Natural killer cell (primary cell): Measurements from ENCODE around the gene FARP2. TPM values are rescaled to one million over a fixed set of nuclear protein-coding genes. Genes with fewer than 3 reads are reported as not detected.
"Not testable (repeated sequence)": the region's sequence is repeated elsewhere in the genome, so short reads cannot be mapped to it uniquely, and the experiment has no call there.

Experiments
- ATAC-seq, 3 donors: fragments of 150-1000 bp in 2 of 3; fragments of 200-7000 bp in 1 of 3; cut with Tn5 transposase; 1 replicate in 1 of 3; 2 replicates in 2 of 3; pipeline ENCODE4 v1.10.0; 2021; ENCODE audit warnings: mild to moderate bottlenecking in 2 of 3, moderate library complexity in 2 of 3
- DNase-seq, 2 donors: peaks; one replicate each; pipeline versions ENCODE4 v3.0.0 to v3.0.0-alpha.2; 2013 to 2021; ENCODE audit warnings: mixed read lengths in 1 of 2
- H3K27ac ChIP-seq: one replicate; pipeline ENCODE4 v1.5.1; 2013; ENCODE audit warnings: mild to moderate bottlenecking, low read length
- H3K27me3 ChIP-seq: one replicate; pipeline ENCODE4 v1.6.1; 2013; ENCODE audit warnings: low read length; ENCODE audit not compliant: control insufficient read depth, insufficient read depth
- H3K36me3 ChIP-seq: one replicate; pipeline ENCODE4 v1.6.1; 2013; ENCODE audit warnings: low read length; ENCODE audit not compliant: control insufficient read depth, insufficient read depth
- H3K4me1 ChIP-seq: one replicate; pipeline ENCODE4 v1.6.1; 2013; ENCODE audit warnings: low read length; ENCODE audit not compliant: control insufficient read depth, insufficient read depth
- H3K4me3 ChIP-seq: one replicate; pipeline ENCODE4 v1.5.1; 2013; ENCODE audit warnings: low read length
- H3K9me3 ChIP-seq: one replicate; pipeline ENCODE4 v1.6.1; 2013; ENCODE audit warnings: low read length; ENCODE audit not compliant: control insufficient read depth, insufficient read depth
- H3K27ac Mint-ChIP-seq, 2 donors: one replicate each; pipeline ENCODE4 v1.8.0; 2022; ENCODE audit warnings: mild to moderate bottlenecking in 2 of 2, mixed read lengths in 2 of 2, moderate library complexity in 1 of 2
- H3K27me3 Mint-ChIP-seq, 2 donors: one replicate each; pipeline ENCODE4 v1.8.0; 2022; ENCODE audit warnings: low read depth in 2 of 2, mixed read lengths in 2 of 2
- H3K36me3 Mint-ChIP-seq: one replicate; pipeline ENCODE4 v1.8.0; 2022; ENCODE audit warnings: mixed read lengths
- H3K4me1 Mint-ChIP-seq, 2 donors: one replicate each; pipeline ENCODE4 v1.8.0; 2022; ENCODE audit warnings: mixed read lengths in 2 of 2
- H3K4me3 Mint-ChIP-seq: one replicate; pipeline ENCODE4 v1.8.0; 2022; ENCODE audit warnings: mild to moderate bottlenecking, moderate library complexity, mixed read lengths
- H3K9me3 Mint-ChIP-seq, 2 donors: one replicate each; pipeline ENCODE4 v1.8.0; 2022; ENCODE audit warnings: mixed read lengths in 2 of 2
- WGBS: methylation state at CpG from one replicate; pipeline ENCODE4 v1.1.7; 2013; ENCODE audit warnings: missing lambda C conversion rate; ENCODE audit not compliant: insufficient coverage; 5-methylcytosine and 5-hydroxymethylcytosine counted together
- intact Hi-C: fragments of 100-400 bp; cut with micrococcal nuclease; formaldehyde crosslinking; loops from one replicate; pipeline ENCODE4 v1.14.2; 2022
- total RNA-seq, 4 donors: library from RNA; stranded (reverse); fragments of 120-200 nt in 1 of 4; gene quantifications; one replicate each; pipeline versions ENCODE4 v1.2.3 to v1.2.4, GENCODE V29; 2013 to 2022
- TF ChIP-seq, protein P1 (sequence below): fragments of 200-600 bp; IDR thresholded peaks from one replicate; pipeline ENCODE4 v1.8.0; 2022; ENCODE audit warnings: antibody characterized with exemption

The FARP2 gene
- total RNA-seq, 3 donors from 2014 or later (not counting 1 experiment from before 2014, with no cell fraction given) = 26.8 to 40.6 (median 31.6) TPM

DNA sequence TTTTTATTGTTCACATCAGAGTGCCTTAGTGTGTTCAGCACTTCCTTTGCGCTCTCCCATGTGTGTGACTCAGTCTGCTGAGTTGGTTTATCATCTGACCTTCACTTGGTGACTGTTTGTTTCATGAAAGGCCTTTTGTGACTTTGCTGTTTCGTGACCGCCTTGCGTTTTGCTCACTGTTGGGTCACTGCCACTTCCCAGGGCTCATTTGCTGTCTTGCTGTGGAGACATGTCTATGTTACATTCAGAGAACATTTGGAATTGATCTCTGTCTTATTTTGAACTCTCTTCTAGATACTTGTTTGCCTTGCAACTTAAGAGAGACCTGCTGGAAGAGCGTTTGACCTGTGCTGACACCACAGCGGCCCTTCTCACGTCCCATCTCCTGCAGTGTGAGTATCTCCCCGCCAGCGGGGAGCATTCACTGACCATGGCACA, 54.7 kb downstream of the FARP2 start:
- Mint-ChIP-seq H3K36me3 (no peaks in the 10 kb centered on the region), H3K4me3 (no peak overlapping the region), H3K9me3 (no peaks in the 10 kb centered on the region), H3K27me3 (no peaks in the 10 kb centered on the region), H3K4me1 (no peaks in the 10 kb centered on the region), H3K27ac (no peak overlapping the region)
- 97% methylated on average over 9 of the region's 9 CpGs for WGBS
- peaks cover 23% of the 10 kb centered on the region for H3K36me3 ChIP-seq
- no peaks in the 10 kb centered on the region for H3K27me3 ChIP-seq
- H3K4me3 ChIP-seq = no peak overlapping the region
- intact Hi-C loops = no loop called here
- no peak for DNase-seq
- no peaks in the 10 kb centered on the region for H3K9me3 ChIP-seq
- ATAC-seq = no peak
- H3K27ac ChIP-seq = no peak overlapping the region
- TF ChIP-seq, protein P1, sequence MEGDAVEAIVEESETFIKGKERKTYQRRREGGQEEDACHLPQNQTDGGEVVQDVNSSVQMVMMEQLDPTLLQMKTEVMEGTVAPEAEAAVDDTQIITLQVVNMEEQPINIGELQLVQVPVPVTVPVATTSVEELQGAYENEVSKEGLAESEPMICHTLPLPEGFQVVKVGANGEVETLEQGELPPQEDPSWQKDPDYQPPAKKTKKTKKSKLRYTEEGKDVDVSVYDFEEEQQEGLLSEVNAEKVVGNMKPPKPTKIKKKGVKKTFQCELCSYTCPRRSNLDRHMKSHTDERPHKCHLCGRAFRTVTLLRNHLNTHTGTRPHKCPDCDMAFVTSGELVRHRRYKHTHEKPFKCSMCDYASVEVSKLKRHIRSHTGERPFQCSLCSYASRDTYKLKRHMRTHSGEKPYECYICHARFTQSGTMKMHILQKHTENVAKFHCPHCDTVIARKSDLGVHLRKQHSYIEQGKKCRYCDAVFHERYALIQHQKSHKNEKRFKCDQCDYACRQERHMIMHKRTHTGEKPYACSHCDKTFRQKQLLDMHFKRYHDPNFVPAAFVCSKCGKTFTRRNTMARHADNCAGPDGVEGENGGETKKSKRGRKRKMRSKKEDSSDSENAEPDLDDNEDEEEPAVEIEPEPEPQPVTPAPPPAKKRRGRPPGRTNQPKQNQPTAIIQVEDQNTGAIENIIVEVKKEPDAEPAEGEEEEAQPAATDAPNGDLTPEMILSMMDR = no peak
- no peaks in the 10 kb centered on the region for H3K4me1 ChIP-seq

DNA sequence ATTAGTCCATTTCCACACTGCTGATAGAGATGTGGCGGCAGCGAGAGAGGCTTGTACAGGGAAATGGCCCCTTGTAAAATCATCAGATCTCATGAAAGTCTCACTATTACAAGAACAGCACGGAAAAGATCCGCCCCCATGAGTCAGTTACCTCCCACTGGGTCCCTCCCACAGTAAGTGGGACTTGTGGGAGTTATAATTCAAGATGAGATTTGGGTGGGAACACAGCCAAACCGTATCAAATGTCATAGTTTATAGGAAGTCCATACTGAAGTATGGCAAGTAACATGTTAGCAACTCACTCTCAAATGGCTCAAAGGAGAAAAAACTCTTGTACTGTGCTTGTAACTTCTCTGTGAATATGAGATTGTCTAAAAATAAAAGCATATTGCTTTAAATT, 56.1 kb downstream of the FARP2 start:
- H3K4me1 ChIP-seq = no peaks in the 10 kb centered on the region
- H3K27me3 Mint-ChIP-seq = no peaks in the 10 kb centered on the region
- no peaks in the 10 kb centered on the region for H3K27me3 ChIP-seq
- no peak overlapping the region for H3K4me3 Mint-ChIP-seq
- no peaks in the 10 kb centered on the region for H3K36me3 Mint-ChIP-seq
- TF ChIP-seq, protein P1 = no peak
- DNase-seq (no peak), ATAC-seq (no peak)
- no peak overlapping the region for H3K4me3 ChIP-seq
- no peak overlapping the region for H3K27ac ChIP-seq
- H3K4me1 Mint-ChIP-seq = no peaks in the 10 kb centered on the region
- H3K9me3 Mint-ChIP-seq = no peaks in the 10 kb centered on the region
- H3K36me3 ChIP-seq = peaks cover 23% of the 10 kb centered on the region
- no peak overlapping the region for H3K27ac Mint-ChIP-seq
- intact Hi-C loops = no loop called here
- H3K9me3 ChIP-seq = no peaks in the 10 kb centered on the region
- WGBS = 85% methylated on average over 3 of the region's 5 CpGs

DNA sequence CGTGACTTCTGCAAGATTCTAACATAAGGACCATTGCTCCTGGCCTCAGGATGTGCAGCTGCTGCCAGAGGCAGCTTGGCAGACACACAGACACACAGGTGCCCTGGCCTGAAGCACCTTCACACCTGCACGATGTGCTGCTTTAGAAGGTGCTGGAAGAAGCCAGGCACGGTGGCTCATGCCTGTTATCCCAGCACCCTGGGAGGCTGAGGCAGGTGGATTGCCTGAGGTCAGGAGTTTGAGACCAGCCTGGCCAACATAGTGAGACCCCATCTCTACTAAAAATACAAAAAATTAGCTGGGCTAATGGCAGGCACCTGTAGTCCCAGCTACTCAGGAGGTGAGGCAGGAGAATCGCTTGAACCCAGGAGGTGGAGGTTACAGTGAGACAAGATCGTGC, 57.4 kb downstream of the FARP2 start:
- intact Hi-C loops, H3K4me3 ChIP-seq, H3K4me3 Mint-ChIP-seq, H3K27me3 ChIP-seq, DNase-seq, H3K36me3 Mint-ChIP-seq, H3K27ac Mint-ChIP-seq, H3K4me1 ChIP-seq, H3K27me3 Mint-ChIP-seq, H3K27ac ChIP-seq, H3K4me1 Mint-ChIP-seq, ATAC-seq, H3K9me3 Mint-ChIP-seq, H3K9me3 ChIP-seq: not testable (repeated sequence)
- H3K36me3 ChIP-seq = peaks cover 24% of the 10 kb centered on the region
- 94% methylated on average over 5 of the region's 5 CpGs for WGBS

DNA sequence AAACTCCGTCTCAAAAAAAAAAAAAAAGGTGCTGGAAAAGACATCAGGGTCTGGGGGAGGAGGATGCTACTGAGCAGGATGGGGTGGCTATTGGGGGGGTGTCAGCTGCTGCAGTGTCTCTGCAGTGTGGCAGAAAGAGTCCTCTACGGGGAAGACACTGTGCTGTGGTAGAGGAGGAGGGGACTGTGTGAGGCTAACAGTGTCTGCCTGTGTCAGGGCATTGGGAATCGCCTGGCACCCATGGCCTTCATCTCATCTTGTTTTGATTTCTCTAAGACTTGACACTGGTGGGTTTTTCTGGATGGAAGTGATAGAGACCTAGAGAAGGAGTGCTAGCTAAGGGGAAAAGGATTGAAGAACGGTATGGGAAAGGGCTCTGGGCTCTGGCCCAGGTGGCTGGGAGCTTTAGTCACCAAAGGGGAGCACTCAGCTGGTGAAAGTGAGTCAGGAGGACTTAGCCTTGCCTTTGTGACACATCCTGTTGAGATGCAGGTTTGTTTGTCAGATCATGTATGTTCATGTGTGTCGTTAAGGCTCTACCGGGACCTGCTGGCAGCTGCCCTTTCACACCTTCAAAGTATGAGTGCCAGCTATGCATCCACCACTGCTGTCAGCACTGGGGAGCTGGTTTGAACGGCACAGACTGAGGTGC, 58.0 kb downstream of the FARP2 start:
- Histone ChIP-seq H3K9me3 (no peaks in the 10 kb centered on the region), H3K4me3 (no peak overlapping the region), H3K36me3 (peaks cover 24% of the 10 kb centered on the region), H3K27ac (no peak overlapping the region), H3K27me3 (no peaks in the 10 kb centered on the region), H3K4me1 (no peaks in the 10 kb centered on the region)
- TF ChIP-seq, protein P1 = no peak
- H3K4me1 Mint-ChIP-seq = no peaks in the 10 kb centered on the region
- 91% methylated on average over 7 of the region's 7 CpGs for WGBS
- no peak overlapping the region for H3K4me3 Mint-ChIP-seq
- intact Hi-C loops = no loop called here
- no peaks in the 10 kb centered on the region for H3K27me3 Mint-ChIP-seq
- H3K27ac Mint-ChIP-seq = no peak overlapping the region
- DNase-seq (no peak), ATAC-seq (no peak)
- H3K9me3 Mint-ChIP-seq = no peaks in the 10 kb centered on the region
- H3K36me3 Mint-ChIP-seq = no peaks in the 10 kb centered on the region
